ENCODE results near the gene PCDH9.

GRCh38 chr13:66859078-66859477, 371.1 kb downstream of the PCDH9 start:
- TF ChIP-seq POLR2A (IDR thresholded peaks at IDR 0.05; ENCODE audit: low read depth, low read length) (no peak), POLR2AphosphoS5 (IDR thresholded peaks at IDR 0.05; ENCODE audit: low read depth, low read length) (no peak), TAF1 (IDR thresholded peaks at IDR 0.05; ENCODE audit: borderline replicate concordance, low read depth, low read length) (no peak)
